Neural progenitor cell (in vitro differentiated cells): ENCODE data around the gene EZH2. TPM values are rescaled to one million over a fixed set of nuclear protein-coding genes. Genes with fewer than 3 reads are reported as not detected.

Source experiments
- DNase-seq: peaks from one replicate; pipeline ENCODE4 v3.0.0-alpha.2; 2016; ENCODE audit warnings: low spot score
- H2AFZ ChIP-seq: fragments of 200-600 bp; sonication (generic); replicated peaks from 2 replicates; pipeline ENCODE4 v1.6.1; 2016; ENCODE audit warnings: antibody characterized with exemption
- H3F3A ChIP-seq: fragments of 200-600 bp; sonication (generic); 2 replicates; pipeline ENCODE4 v1.6.1; 2016; ENCODE audit warnings: antibody characterized with exemption, low read depth
- H3K27ac ChIP-seq: fragments of 200-600 bp; sonication (generic); 2 replicates; pipeline ENCODE4 v1.5.1; 2016; ENCODE audit warnings: mild to moderate bottlenecking
- H3K27me3 ChIP-seq: fragments of 200-600 bp; sonication (generic); 2 replicates; pipeline ENCODE4 v1.6.1; 2016; ENCODE audit warnings: mild to moderate bottlenecking, moderate library complexity
- H3K36me3 ChIP-seq: fragments of 200-600 bp; sonication (generic); 2 replicates; pipeline ENCODE4 v1.5.1; 2016
- H3K4me1 ChIP-seq: fragments of 200-600 bp; sonication (generic); 2 replicates; pipeline ENCODE4 v1.6.1; 2016; ENCODE audit warnings: mixed run types
- H3K4me2 ChIP-seq: fragments of 200-600 bp; sonication (generic); 2 replicates; pipeline ENCODE4 v1.6.1; 2016
- H3K4me3 ChIP-seq: fragments of 200-600 bp; sonication (generic); 2 replicates; pipeline ENCODE4 v1.5.1; 2016
- H3K79me2 ChIP-seq: fragments of 200-600 bp; sonication (generic); 2 replicates; pipeline ENCODE4 v1.6.1; 2016; ENCODE audit warnings: low read depth
- H3K9ac ChIP-seq: fragments of 200-600 bp; sonication (generic); 2 replicates; pipeline ENCODE4 v1.6.1; 2016
- H3K9me3 ChIP-seq: fragments of 200-600 bp; sonication (generic); 2 replicates; pipeline ENCODE4 v1.5.1; 2016; ENCODE audit warnings: low read depth
- H4K20me1 ChIP-seq: fragments of 200-600 bp; sonication (generic); 2 replicates; pipeline ENCODE4 v1.6.1; 2016; ENCODE audit warnings: low read depth
- H3K27ac Mint-ChIP-seq: 3 replicates; pipeline ENCODE4 v1.8.0; 2021; ENCODE audit warnings: mixed read lengths
- H3K27me3 Mint-ChIP-seq: 2 replicates; pipeline ENCODE4 v1.8.0; 2022; ENCODE audit warnings: low read depth, mild to moderate bottlenecking, inconsistent platforms, moderate library complexity, mixed read lengths; ENCODE audit not compliant: insufficient read depth
- H3K36me3 Mint-ChIP-seq: 3 replicates; pipeline ENCODE4 v1.8.0; 2021; ENCODE audit warnings: mixed read lengths
- H3K4me1 Mint-ChIP-seq: 3 replicates; pipeline ENCODE4 v1.8.0; 2021; ENCODE audit warnings: mixed read lengths
- H3K4me3 Mint-ChIP-seq: 3 replicates; pipeline ENCODE4 v1.8.0; 2021; ENCODE audit warnings: mild to moderate bottlenecking, moderate library complexity, mixed read lengths
- H3K9me3 Mint-ChIP-seq: 3 replicates; pipeline ENCODE4 v1.8.0; 2020; ENCODE audit warnings: mixed read lengths
- CTCF ChIP-seq: fragments of 200-600 bp; sonication (generic); IDR thresholded peaks from 2 replicates; pipeline ENCODE4 v1.5.1; 2017; ENCODE audit warnings: antibody characterized with exemption, mild to moderate bottlenecking
- EZH2 ChIP-seq: fragments of 200-600 bp; sonication (generic); IDR thresholded peaks from 2 replicates; pipeline ENCODE4 v1.6.1; 2017; ENCODE audit warnings: antibody characterized with exemption, mild to moderate bottlenecking, moderate library complexity
- EZH2phosphoT487 ChIP-seq: fragments of 200-600 bp; sonication (generic); IDR thresholded peaks from 2 replicates; pipeline ENCODE4 v1.6.1; 2017; ENCODE audit warnings: antibody characterized with exemption
- total RNA-seq: library from RNA; depleted of rRNA; stranded (reverse); fragments of >200 nt; gene quantifications from 2 replicates; pipeline ENCODE4 v1.2.3, GENCODE V29; 2015; ENCODE audit warnings: low replicate concordance

The EZH2 gene
- total RNA-seq, 1 donor from 2014 or later: 112 TPM

- peaks cover 13% of the 10 kb centered on the region for H3K36me3 ChIP-seq
- no peak overlapping the region for H3K4me3 ChIP-seq
- no peaks in the 10 kb centered on the region for H3K27me3 ChIP-seq
- H3K4me2 ChIP-seq: no peak overlapping the region
- H2AFZ ChIP-seq: no peak overlapping the region
- H3K9me3 ChIP-seq: no peaks in the 10 kb centered on the region
- no peak for TF ChIP-seq EZH2phosphoT487
- no peak for TF ChIP-seq EZH2
- no peak for TF ChIP-seq CTCF
- no peaks in the 10 kb centered on the region for H4K20me1 ChIP-seq
- H3K4me3 Mint-ChIP-seq: no peak overlapping the region
- H3K27ac ChIP-seq: no peak overlapping the region
- no peaks in the 10 kb centered on the region for H3K9me3 Mint-ChIP-seq
- no peaks in the 10 kb centered on the region for H3K4me1 Mint-ChIP-seq
- H3K79me2 ChIP-seq: no peaks in the 10 kb centered on the region
- peaks cover 2% of the 10 kb centered on the region for H3K27me3 Mint-ChIP-seq
- no peak for DNase-seq
- no peak overlapping the region for H3K9ac ChIP-seq
- H3F3A ChIP-seq: peaks cover 27% of the 10 kb centered on the region
- H3K4me1 ChIP-seq: no peaks in the 10 kb centered on the region
- H3K36me3 Mint-ChIP-seq: peaks cover 57% of the 10 kb centered on the region
- H3K27ac Mint-ChIP-seq: no peak overlapping the region
Observed at GRCh38 chr7:148803094-148803493, 81.0 kb downstream of the EZH2 start.

- no peak overlapping the region for H3K27ac ChIP-seq
Observed at GRCh38 chr7:148802101-148802493, 82.0 kb downstream of the EZH2 start.

GRCh38 chr7:148800677-148801076 is 83.4 kb downstream of the EZH2 start:
- Histone ChIP-seq H2AFZ (no peak overlapping the region), H3K4me1 (no peaks in the 10 kb centered on the region), H3F3A (peaks cover 16% of the 10 kb centered on the region), H3K36me3 (peaks cover 13% of the 10 kb centered on the region), H3K9me3 (no peaks in the 10 kb centered on the region), H4K20me1 (no peaks in the 10 kb centered on the region), H3K79me2 (no peaks in the 10 kb centered on the region), H3K4me3 (no peak overlapping the region), H3K27ac (no peak overlapping the region), H3K4me2 (no peak overlapping the region), H3K9ac (no peak overlapping the region), H3K27me3 (no peaks in the 10 kb centered on the region)
- TF ChIP-seq EZH2 (no peak), EZH2phosphoT487 (no peak), CTCF (no peak)
- Mint-ChIP-seq H3K4me1 (peaks cover 6% of the 10 kb centered on the region), H3K9me3 (no peaks in the 10 kb centered on the region), H3K27ac (no peak overlapping the region), H3K36me3 (peaks cover 54% of the 10 kb centered on the region), H3K27me3 (peaks cover 2% of the 10 kb centered on the region), H3K4me3 (no peak overlapping the region)
- no peak for DNase-seq

More at GRCh38 chr7:148802101-148802493, 82.0 kb downstream of the EZH2 start:
- H3K79me2 ChIP-seq: no peaks in the 10 kb centered on the region
- peaks cover 13% of the 10 kb centered on the region for H3K36me3 ChIP-seq
- Mint-ChIP-seq H3K36me3 (peaks cover 57% of the 10 kb centered on the region), H3K4me1 (no peaks in the 10 kb centered on the region), H3K27ac (peak overlapping the region; percentile 6), H3K9me3 (no peaks in the 10 kb centered on the region), H3K4me3 (no peak overlapping the region), H3K27me3 (peaks cover 2% of the 10 kb centered on the region)
- no peaks in the 10 kb centered on the region for H3K4me1 ChIP-seq
- no peaks in the 10 kb centered on the region for H3K27me3 ChIP-seq
- no peak overlapping the region for H3K9ac ChIP-seq
- TF ChIP-seq EZH2phosphoT487 (no peak), EZH2 (no peak), CTCF (no peak)
- H3F3A ChIP-seq: peaks cover 27% of the 10 kb centered on the region
- no peak overlapping the region for H3K4me3 ChIP-seq
- H4K20me1 ChIP-seq: no peaks in the 10 kb centered on the region
- no peaks in the 10 kb centered on the region for H3K9me3 ChIP-seq
- no peak for DNase-seq
- H2AFZ ChIP-seq: no peak overlapping the region
- no peak overlapping the region for H3K4me2 ChIP-seq
